Myocyte (in vitro differentiated cells): ENCODE measurements around the gene SH3PXD2A. TPM values are rescaled to one million over a fixed set of nuclear protein-coding genes. Genes with fewer than 3 reads are reported as not detected.
A peak's percentile ranks its signal among the peaks of the same experiment; 100 is the strongest.
"Not testable (repeated sequence)": the region's sequence is repeated elsewhere in the genome, so short reads cannot be mapped to it uniquely, and the experiment has no call there.

ENCODE experiments used
- DNase-seq: peaks from one replicate; pipeline ENCODE4 v3.0.0-alpha.2; 2012; ENCODE audit warnings: low read depth
- total RNA-seq: library from RNA; depleted of rRNA; stranded (reverse); fragments of >200 nt; gene quantifications from 2 replicates; pipeline ENCODE4 v1.2.3, GENCODE V29; 2014

SH3PXD2A gene
- total RNA-seq, 1 donor from 2014 or later = 38.8 TPM

GRCh38 chr10:103793429-103793828 is 61.9 kb downstream of the SH3PXD2A start:
- DNase-seq = no peak

- peak; percentile 44 for DNase-seq
Observed at GRCh38 chr10:103792547-103792946, 62.8 kb downstream of the SH3PXD2A start.

GRCh38 chr10:103791858-103792257 is 63.5 kb downstream of the SH3PXD2A start:
- DNase-seq = no peak

GRCh38 chr10:103791291-103791690 is 64.1 kb downstream of the SH3PXD2A start:
- DNase-seq = no peak

GRCh38 chr10:103790580-103790979 is 64.8 kb downstream of the SH3PXD2A start:
- no peak for DNase-seq

- no peak for DNase-seq
Observed at GRCh38 chr10:103789771-103790201, 65.6 kb downstream of the SH3PXD2A start.

- DNase-seq = no peak
Observed at GRCh38 chr10:103789161-103789560, 66.2 kb downstream of the SH3PXD2A start.

- no peak for DNase-seq
Observed at GRCh38 chr10:103787331-103787730, 68.0 kb downstream of the SH3PXD2A start.

GRCh38 chr10:103786020-103786419 is 69.4 kb downstream of the SH3PXD2A start:
- DNase-seq = no peak

- DNase-seq = no peak
Observed at GRCh38 chr10:103784723-103785418, 70.5 kb downstream of the SH3PXD2A start.

GRCh38 chr10:103784089-103784488 is 71.3 kb downstream of the SH3PXD2A start:
- DNase-seq = no peak

- DNase-seq = no peak
Observed at GRCh38 chr10:103783681-103784080, 71.7 kb downstream of the SH3PXD2A start.

GRCh38 chr10:103781329-103782061 is 73.9 kb downstream of the SH3PXD2A start:
- peak; percentile 82 for DNase-seq

GRCh38 chr10:103780242-103781149 is 74.9 kb downstream of the SH3PXD2A start:
- DNase-seq = no peak

GRCh38 chr10:103778358-103779139 is 76.8 kb downstream of the SH3PXD2A start:
- no peak for DNase-seq

- peak; percentile 86 for DNase-seq
Observed at GRCh38 chr10:103776878-103777591, 78.3 kb downstream of the SH3PXD2A start.

GRCh38 chr10:103775776-103776175 is 79.6 kb downstream of the SH3PXD2A start:
- DNase-seq = no peak

- not testable (repeated sequence) for DNase-seq
Observed at GRCh38 chr10:103772846-103773245, 82.5 kb downstream of the SH3PXD2A start.

- peak; percentile 97 for DNase-seq
Observed at GRCh38 chr10:103772096-103772845, 83.1 kb downstream of the SH3PXD2A start.
